H1 (cell line): ENCODE results near the gene MTURN. TPM values are rescaled to one million over a fixed set of nuclear protein-coding genes. Genes with fewer than 3 reads are reported as not detected.

Experiments
- POLR2A ChIP-seq, 2 experiments: IDR thresholded peaks; 1 replicate in 1 of 2; 2 replicates in 1 of 2; pipeline ENCODE4 v1.6.1; 2011; ENCODE audit warnings: low read depth in 2 of 2, low read length in 2 of 2, mild to moderate bottlenecking in 2 of 2; ENCODE audit errors: control extremely low read depth in 1 of 2
- RBBP5 ChIP-seq: IDR thresholded peaks from 2 replicates; pipeline ENCODE4 v1.7.1; 2012; ENCODE audit warnings: low read depth, mild to moderate bottlenecking, inconsistent platforms, low read length, moderate library complexity, borderline replicate concordance
- SIN3A ChIP-seq, 2 experiments: IDR thresholded peaks in 1 of 2; conservative IDR thresholded peaks in 1 of 2; 2 replicates each; pipeline ENCODE4 v1.6.1; 2011 to 2012; ENCODE audit warnings: low read length in 2 of 2, improper control_type of control experiment in 1 of 2, low read depth in 1 of 2, mild to moderate bottlenecking in 1 of 2
- SUZ12 ChIP-seq: fragments of 200-600 bp; sonication (generic); IDR thresholded peaks from 2 replicates; pipeline ENCODE4 v1.6.1; 2012; ENCODE audit warnings: mild to moderate bottlenecking, inconsistent platforms, low read length, moderate library complexity, mixed read lengths
- TAF1 ChIP-seq: IDR thresholded peaks from 2 replicates; pipeline ENCODE4 v1.6.1; 2011; ENCODE audit warnings: mild to moderate bottlenecking, low read depth, low read length
- TAF7 ChIP-seq: optimal IDR thresholded peaks from 2 replicates; pipeline ENCODE3; 2011; ENCODE audit warnings: low read depth, mild to moderate bottlenecking, inconsistent platforms, low read length, moderate library complexity, borderline replicate concordance
- polyA plus RNA-seq, 7 experiments: library from polyadenylated mRNA; depleted of rRNA in 3 of 7; stranded (reverse) in 5 of 7; unstranded in 2 of 7; fragments of >200 nt in 5 of 7; fragments of 200-250 nt in 2 of 7; gene quantifications; 1 replicate in 5 of 7; 2 replicates in 1 of 7; 4 replicates in 1 of 7; pipeline versions ENCODE4 v1.2.1 to v1.2.3, GENCODE V29; 2011 to 2013; ENCODE audit warnings: missing spikeins in 2 of 7, mixed read lengths in 2 of 7
- total RNA-seq: library from RNA; stranded (reverse); fragmentation: NEBNext Ultra II Directional; extraction: Animal tissue kit (Norgen Biotek cat#: 25700); gene quantifications from 2 replicates; pipeline ENCODE4 v1.2.1, GENCODE V29; 2021
- TF ChIP-seq, protein P1 (sequence below): fragments of 300-600 bp; sonication (generic); IDR thresholded peaks from 2 replicates; pipeline ENCODE4 v1.7.1; 2012; ENCODE audit warnings: low read length, moderate library complexity, mild to moderate bottlenecking, inconsistent platforms; ENCODE audit not compliant: insufficient replicate concordance
- TF ChIP-seq, protein P2 (sequence below): IDR thresholded peaks from 2 replicates; pipeline ENCODE4 v1.6.1; 2011; ENCODE audit warnings: low read length, improper control_type of control experiment

Gene MTURN
- total and polyA plus RNA-seq, 2 of the 8 experiments (the other 6 are each of a cell fraction or from before 2014, with no cell fraction given), result 2.6 to 5.8 TPM

DNA sequence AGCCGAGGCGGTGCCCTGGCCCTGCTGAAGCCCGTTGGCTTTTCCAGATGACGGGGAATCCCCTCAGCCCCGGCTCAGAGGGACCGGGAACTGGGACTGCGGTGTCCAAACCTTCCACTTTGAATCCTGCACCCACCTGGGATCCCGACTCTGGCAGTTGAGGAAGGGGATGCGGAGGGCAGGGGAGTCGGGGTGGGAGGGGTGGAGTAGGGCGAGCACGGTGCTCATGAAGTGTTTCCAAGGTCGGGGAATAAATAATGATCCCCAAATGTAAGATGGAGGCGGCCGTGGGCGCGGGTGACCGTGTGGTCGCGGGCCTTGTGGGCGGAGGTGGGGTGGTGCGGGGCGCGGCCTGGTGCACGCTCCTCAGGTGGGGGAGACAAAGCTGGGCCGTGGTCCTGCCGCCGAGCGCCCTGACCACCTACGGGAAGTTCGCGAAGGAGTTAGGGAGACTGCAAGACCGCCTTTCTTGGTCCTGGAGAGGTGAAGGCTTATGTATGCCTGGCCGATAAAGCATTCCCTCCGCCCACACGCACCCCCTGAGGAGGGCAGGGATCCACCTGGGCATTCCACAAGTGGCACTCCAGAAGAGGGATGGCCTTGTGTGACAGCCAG, 1.4 kb downstream of the MTURN start (continued):
- TF ChIP-seq, protein P1, sequence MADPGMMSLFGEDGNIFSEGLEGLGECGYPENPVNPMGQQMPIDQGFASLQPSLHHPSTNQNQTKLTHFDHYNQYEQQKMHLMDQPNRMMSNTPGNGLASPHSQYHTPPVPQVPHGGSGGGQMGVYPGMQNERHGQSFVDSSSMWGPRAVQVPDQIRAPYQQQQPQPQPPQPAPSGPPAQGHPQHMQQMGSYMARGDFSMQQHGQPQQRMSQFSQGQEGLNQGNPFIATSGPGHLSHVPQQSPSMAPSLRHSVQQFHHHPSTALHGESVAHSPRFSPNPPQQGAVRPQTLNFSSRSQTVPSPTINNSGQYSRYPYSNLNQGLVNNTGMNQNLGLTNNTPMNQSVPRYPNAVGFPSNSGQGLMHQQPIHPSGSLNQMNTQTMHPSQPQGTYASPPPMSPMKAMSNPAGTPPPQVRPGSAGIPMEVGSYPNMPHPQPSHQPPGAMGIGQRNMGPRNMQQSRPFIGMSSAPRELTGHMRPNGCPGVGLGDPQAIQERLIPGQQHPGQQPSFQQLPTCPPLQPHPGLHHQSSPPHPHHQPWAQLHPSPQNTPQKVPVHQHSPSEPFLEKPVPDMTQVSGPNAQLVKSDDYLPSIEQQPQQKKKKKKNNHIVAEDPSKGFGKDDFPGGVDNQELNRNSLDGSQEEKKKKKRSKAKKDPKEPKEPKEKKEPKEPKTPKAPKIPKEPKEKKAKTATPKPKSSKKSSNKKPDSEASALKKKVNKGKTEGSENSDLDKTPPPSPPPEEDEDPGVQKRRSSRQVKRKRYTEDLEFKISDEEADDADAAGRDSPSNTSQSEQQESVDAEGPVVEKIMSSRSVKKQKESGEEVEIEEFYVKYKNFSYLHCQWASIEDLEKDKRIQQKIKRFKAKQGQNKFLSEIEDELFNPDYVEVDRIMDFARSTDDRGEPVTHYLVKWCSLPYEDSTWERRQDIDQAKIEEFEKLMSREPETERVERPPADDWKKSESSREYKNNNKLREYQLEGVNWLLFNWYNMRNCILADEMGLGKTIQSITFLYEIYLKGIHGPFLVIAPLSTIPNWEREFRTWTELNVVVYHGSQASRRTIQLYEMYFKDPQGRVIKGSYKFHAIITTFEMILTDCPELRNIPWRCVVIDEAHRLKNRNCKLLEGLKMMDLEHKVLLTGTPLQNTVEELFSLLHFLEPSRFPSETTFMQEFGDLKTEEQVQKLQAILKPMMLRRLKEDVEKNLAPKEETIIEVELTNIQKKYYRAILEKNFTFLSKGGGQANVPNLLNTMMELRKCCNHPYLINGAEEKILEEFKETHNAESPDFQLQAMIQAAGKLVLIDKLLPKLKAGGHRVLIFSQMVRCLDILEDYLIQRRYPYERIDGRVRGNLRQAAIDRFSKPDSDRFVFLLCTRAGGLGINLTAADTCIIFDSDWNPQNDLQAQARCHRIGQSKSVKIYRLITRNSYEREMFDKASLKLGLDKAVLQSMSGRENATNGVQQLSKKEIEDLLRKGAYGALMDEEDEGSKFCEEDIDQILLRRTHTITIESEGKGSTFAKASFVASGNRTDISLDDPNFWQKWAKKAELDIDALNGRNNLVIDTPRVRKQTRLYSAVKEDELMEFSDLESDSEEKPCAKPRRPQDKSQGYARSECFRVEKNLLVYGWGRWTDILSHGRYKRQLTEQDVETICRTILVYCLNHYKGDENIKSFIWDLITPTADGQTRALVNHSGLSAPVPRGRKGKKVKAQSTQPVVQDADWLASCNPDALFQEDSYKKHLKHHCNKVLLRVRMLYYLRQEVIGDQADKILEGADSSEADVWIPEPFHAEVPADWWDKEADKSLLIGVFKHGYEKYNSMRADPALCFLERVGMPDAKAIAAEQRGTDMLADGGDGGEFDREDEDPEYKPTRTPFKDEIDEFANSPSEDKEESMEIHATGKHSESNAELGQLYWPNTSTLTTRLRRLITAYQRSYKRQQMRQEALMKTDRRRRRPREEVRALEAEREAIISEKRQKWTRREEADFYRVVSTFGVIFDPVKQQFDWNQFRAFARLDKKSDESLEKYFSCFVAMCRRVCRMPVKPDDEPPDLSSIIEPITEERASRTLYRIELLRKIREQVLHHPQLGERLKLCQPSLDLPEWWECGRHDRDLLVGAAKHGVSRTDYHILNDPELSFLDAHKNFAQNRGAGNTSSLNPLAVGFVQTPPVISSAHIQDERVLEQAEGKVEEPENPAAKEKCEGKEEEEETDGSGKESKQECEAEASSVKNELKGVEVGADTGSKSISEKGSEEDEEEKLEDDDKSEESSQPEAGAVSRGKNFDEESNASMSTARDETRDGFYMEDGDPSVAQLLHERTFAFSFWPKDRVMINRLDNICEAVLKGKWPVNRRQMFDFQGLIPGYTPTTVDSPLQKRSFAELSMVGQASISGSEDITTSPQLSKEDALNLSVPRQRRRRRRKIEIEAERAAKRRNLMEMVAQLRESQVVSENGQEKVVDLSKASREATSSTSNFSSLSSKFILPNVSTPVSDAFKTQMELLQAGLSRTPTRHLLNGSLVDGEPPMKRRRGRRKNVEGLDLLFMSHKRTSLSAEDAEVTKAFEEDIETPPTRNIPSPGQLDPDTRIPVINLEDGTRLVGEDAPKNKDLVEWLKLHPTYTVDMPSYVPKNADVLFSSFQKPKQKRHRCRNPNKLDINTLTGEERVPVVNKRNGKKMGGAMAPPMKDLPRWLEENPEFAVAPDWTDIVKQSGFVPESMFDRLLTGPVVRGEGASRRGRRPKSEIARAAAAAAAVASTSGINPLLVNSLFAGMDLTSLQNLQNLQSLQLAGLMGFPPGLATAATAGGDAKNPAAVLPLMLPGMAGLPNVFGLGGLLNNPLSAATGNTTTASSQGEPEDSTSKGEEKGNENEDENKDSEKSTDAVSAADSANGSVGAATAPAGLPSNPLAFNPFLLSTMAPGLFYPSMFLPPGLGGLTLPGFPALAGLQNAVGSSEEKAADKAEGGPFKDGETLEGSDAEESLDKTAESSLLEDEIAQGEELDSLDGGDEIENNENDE, result no peak
- TF ChIP-seq RBBP5 (0 out of 2 replicates have a peak, but pooled peaks have one; percentile 8), TAF7 (no peak), SIN3A (conservative IDR thresholded peaks at IDR 0.05 in 1 of 2, IDR thresholded peaks at IDR 0.05 in 1 of 2; ENCODE audit: low read depth in 1 of 2, low read length in 2 of 2) (0 out of 4 replicates have a peak, but pooled peaks of 1 of the 2 experiments have one; percentile 27), TAF1 (0 out of 2 replicates have a peak, but pooled peaks have one; percentile 20), POLR2A (IDR thresholded peaks at IDR 0.05; ENCODE audit: control extremely low read depth in 1 of 2, low read depth in 2 of 2, low read length in 2 of 2) (0 out of 3 replicates have a peak, but pooled peaks of 1 of the 2 experiments have one; percentile 21), SUZ12 (peak; percentile 26; the same call in 1 of the 2 replicates)
- TF ChIP-seq, protein P2, sequence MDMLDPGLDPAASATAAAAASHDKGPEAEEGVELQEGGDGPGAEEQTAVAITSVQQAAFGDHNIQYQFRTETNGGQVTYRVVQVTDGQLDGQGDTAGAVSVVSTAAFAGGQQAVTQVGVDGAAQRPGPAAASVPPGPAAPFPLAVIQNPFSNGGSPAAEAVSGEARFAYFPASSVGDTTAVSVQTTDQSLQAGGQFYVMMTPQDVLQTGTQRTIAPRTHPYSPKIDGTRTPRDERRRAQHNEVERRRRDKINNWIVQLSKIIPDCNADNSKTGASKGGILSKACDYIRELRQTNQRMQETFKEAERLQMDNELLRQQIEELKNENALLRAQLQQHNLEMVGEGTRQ, result no peak
